Measurements from ENCODE around the gene SH3BP1.
"Not testable (repeated sequence)": the region's sequence is repeated elsewhere in the genome, so short reads cannot be mapped to it uniquely, and the experiment has no call there.

The SH3BP1 gene

GRCh38 chr22:37633625-37634416 is 5.6 kb upstream of the SH3BP1 start:
- DNase-seq (ENCODE audit: low spot score): no peak

GRCh38 chr22:37634417-37634924 is 5.0 kb upstream of the SH3BP1 start:
- no peak for DNase-seq (ENCODE audit: low spot score)

GRCh38 chr22:37635157-37635556 is 4.3 kb upstream of the SH3BP1 start:
- DNase-seq (ENCODE audit: low spot score): no peak

GRCh38 chr22:37636186-37636948 is 3.1 kb upstream of the SH3BP1 start:
- no peak for DNase-seq (ENCODE audit: low spot score)

- no peak for DNase-seq (ENCODE audit: low spot score)
These were observed 2.6 kb upstream of the SH3BP1 start for GRCh38 chr22:37636949-37637273.

- DNase-seq (ENCODE audit: low spot score): no peak
These were observed 939 bp upstream of the SH3BP1 start for GRCh38 chr22:37638391-37639069.

- DNase-seq (ENCODE audit: low spot score): peak; percentile 63
These were observed 512 bp downstream of the SH3BP1 start for GRCh38 chr22:37639771-37640590.

- no peak for DNase-seq (ENCODE audit: low spot score)
These were observed 1.4 kb downstream of the SH3BP1 start for GRCh38 chr22:37640591-37641560.

- no peak for DNase-seq (ENCODE audit: low spot score)
These were observed 2.1 kb downstream of the SH3BP1 start for GRCh38 chr22:37641561-37641949.

GRCh38 chr22:37643225-37643847 is 3.9 kb downstream of the SH3BP1 start:
- DNase-seq (ENCODE audit: low spot score): peak; percentile 94

GRCh38 chr22:37647317-37647716 is 7.8 kb downstream of the SH3BP1 start:
- no peak for DNase-seq (ENCODE audit: low spot score)

- DNase-seq (ENCODE audit: low spot score): no peak
These were observed 8.5 kb downstream of the SH3BP1 start for GRCh38 chr22:37647928-37648327.

- DNase-seq (ENCODE audit: low spot score): no peak
These were observed 11.1 kb downstream of the SH3BP1 start for GRCh38 chr22:37650463-37651136.

GRCh38 chr22:37654563-37655251 is 15.2 kb downstream of the SH3BP1 start:
- no peak for DNase-seq (ENCODE audit: low spot score)

GRCh38 chr22:37655252-37655563 is 15.7 kb downstream of the SH3BP1 start:
- no peak for DNase-seq (ENCODE audit: low spot score)

- not testable (repeated sequence) for DNase-seq (ENCODE audit: low spot score)
These were observed 17.1 kb downstream of the SH3BP1 start for GRCh38 chr22:37656583-37656982.

- DNase-seq (ENCODE audit: low spot score): peak; percentile 64
These were observed 18.2 kb downstream of the SH3BP1 start for GRCh38 chr22:37657590-37658132.

GRCh38 chr22:37658133-37659065 is 18.9 kb downstream of the SH3BP1 start, which contains the start of gene PDXP:
TSS of gene PDXP (plus strand) at chr22:37658723. CDS start at chr22:37658783, 60 bp downstream.
- DNase-seq (ENCODE audit: low spot score): peak; percentile 100

All from HuH-7.5 (cell line).